ENCODE results near the gene C12orf75.
A peak's percentile ranks its signal among the peaks of the same experiment; 100 is the strongest.
"Not testable (repeated sequence)": the region's sequence is repeated elsewhere in the genome, so short reads cannot be mapped to it uniquely, and the experiment has no call there.

Gene C12orf75

DNA sequence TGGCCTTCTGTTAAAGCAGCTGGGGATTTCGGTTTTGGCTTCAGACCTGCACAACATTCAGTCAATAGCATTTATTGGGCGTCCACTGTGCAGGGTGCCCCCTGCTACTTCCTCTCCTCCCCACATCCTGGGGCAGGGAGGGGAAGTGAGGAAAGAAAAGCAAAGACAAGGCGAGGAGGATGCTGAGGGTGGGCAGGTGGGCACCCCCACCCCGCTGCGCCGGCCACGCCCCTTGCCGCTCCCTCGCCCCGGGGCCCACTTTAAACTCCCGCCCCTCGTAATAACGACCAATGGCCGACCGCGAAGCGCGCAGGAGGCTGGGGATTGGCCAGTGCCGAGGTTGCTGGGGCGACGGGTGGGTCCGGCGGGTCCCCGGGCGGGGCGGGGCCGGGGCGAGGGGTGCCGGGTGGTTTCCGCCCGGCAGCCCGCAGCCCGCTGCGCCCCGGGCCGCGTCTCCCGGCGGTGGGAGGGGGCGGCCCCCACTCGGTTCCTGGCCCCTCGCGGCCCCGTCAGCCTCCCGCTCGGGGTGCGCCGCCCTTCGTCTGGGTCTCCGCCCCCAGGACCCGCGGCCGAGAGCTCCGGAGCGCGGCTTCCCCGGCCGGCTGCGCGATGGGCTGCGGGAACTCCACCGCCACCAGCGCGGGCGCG lies at the start of gene C12orf75:
C12orf75 (plus strand) TSS at position 409 of the 648 bp plus-strand sequence; CDS start at position 610, 201 bp downstream.
- DNase-seq = peak; percentile 76

DNA sequence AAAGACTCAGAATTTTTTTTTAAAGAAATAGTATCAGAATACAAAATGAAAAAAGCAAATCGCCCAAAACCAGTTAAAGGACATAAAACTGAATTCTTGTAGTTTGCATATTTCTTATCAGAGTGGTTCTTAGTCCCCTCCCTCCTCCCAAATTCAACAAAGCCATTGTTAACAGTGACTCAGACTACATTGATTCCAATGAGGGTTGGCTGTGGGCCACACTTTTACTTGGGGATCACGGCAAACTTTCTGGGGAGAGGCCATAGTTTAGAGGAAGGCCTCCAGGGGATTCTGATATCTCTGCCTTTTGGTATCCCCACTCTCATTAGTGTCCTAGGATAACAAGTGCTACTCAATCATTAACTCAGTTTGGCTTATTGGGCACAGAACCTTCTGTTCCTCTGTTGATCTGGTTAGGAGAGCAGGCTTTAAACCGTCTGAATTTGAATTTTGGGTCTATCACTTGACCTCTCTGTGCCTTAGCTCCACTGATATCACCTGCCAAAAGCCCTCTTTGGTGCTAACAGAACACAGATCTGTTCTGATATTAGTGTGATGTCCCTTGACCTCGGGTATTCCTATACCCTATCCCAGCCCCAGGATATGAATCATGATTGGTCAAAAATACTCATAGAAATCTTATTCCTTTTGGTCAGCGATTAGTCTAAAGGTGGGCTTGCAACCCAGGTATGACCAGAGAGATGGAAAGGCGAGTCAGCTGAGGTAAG lies 49.4 kb upstream of the C12orf75 start:
- DNase-seq = no peak

- DNase-seq = no peak
These were observed 48.8 kb upstream of the C12orf75 start for GRCh38 chr12:105281694-105282049.

GRCh38 chr12:105285378-105285777 lies 45.1 kb upstream of the C12orf75 start:
- no peak for DNase-seq

DNA sequence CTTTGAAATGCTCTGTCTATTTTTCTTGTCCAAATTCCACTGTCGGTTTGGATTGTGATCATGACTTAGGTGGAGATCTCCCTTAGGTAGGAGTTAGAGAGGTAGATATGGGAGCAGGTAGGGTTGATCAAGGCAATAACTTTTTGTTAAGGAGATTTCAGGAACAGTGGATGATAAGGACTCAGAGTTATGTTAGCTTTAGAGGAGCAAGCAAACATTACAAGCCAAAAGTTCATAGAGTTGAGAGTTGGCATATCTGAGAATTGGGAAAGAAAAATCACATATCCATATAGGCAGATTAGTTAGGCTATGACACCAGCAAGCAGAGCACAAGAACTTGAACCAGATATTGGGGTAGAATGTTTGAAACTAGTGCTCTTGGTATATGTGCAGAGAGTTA lies 43.1 kb upstream of the C12orf75 start:
- DNase-seq = no peak

- no peak for DNase-seq
These were observed 42.0 kb upstream of the C12orf75 start for GRCh38 chr12:105288311-105288996.

DNA sequence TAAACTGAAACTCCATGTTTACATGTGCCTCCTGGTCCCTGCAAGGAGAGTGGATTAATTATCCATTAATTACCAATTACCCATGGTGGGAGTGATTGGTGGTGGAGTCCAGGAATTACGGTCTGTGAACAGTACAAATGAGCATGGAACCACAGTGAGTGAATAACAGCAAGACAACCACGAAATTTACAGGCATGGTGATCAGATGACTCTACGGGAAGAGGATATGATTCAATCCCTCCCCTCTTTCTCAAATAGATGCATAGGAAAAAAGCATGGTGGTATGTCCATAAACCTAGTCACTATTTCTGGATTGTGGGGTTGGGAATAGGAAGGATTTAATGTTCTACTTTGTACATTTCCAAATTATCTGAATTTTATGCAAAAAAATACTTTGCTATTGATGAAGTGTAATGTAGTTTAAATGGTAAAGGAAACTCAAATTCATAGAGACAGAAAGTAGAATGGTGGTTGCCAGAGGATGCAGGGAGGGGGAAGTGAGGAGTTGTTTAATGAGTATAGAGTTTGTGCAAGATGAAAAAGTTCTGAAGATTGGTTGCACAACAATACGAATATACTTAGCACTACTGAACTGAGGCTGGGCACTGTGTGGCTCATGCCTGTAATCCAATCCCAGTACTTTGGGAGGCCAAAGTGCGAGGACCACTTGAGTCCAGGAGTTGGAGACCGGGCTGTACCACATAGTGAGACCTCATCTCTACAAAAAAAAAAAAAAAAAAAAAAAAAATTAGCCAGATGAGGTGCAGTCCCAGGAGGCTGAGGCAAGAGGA lies 41.2 kb upstream of the C12orf75 start:
- no peak for DNase-seq

GRCh38 chr12:105291531-105291930 lies 39.0 kb upstream of the C12orf75 start:
- no peak for DNase-seq

DNA sequence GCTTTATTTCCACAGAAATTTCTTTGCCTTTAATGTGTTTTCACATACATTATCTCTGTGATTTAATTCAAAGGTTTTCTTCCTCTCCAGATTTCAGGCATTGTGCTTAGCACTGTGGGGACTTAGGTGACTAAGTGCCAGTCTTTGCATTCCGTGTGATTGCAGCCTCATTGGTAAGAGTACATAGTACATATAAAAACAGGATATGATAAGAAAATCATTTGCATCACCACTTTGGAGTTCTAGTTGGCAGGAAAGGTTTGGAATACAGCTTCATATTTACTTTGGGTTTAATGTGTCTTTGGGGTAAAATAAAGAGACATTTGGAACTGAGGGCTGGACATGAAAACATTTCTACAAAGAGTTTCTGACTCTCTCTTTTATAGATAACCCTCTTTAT lies 37.8 kb upstream of the C12orf75 start:
- DNase-seq = no peak

GRCh38 chr12:105293187-105293586 lies 37.3 kb upstream of the C12orf75 start:
- no peak for DNase-seq

GRCh38 chr12:105294161-105294560 lies 36.3 kb upstream of the C12orf75 start:
- DNase-seq = no peak

DNA sequence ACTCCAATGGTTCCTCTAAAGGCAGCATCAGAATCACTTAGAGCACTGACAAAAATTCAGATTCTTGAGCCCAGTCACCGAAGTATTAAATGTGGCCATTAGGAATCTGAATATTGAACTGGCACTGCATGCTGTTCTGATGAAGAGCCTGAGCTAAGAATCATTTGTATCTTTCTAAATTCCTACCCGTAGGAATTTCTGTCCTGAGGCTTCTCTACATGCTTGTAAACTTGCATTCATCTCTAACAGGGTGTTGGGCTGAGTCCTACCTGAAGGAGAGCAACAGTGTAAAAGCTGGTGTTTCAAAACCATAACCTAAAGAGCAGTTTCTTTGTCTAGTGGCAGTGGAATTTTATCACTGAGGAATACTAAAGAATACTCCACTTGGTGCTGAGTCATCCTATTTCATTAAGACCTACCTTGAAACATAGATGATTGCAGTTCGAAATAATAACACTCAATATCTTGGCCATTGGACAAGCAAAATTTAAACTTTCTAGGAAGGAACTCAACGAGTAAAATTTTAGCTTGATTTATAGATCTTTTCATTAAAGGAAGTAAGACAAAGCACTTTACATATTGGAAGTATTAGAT lies 35.5 kb upstream of the C12orf75 start:
- no peak for DNase-seq

GRCh38 chr12:105296116-105297089 lies 34.1 kb upstream of the C12orf75 start:
- DNase-seq = no peak

- DNase-seq = no peak
These were observed 29.6 kb upstream of the C12orf75 start for GRCh38 chr12:105300883-105301282.

- DNase-seq = no peak
These were observed 28.8 kb upstream of the C12orf75 start for GRCh38 chr12:105301696-105302095.

DNA sequence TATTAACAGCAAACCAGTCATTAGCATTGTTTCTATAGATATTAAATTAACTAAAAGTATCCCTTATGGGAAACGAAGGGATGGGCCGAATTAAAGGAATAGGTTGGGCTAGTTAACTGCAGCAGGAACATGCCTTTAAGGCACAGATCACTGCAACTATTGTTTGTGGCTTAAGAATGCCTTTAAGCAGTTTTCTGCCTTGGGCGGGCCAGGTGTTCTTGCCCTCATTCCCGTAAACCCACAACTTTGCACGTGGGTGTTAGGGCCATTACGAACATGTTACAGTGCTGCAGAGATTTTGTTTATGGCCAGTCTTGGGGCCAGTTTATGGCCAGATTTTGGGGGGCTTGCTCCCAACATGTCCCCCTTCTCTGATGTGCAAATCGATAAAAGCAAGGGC lies 27.5 kb upstream of the C12orf75 start:
- not testable (repeated sequence) for DNase-seq

GRCh38 chr12:105304626-105305025 lies 25.9 kb upstream of the C12orf75 start:
- not testable (repeated sequence) for DNase-seq

GRCh38 chr12:105307601-105308314 lies 22.7 kb upstream of the C12orf75 start:
- not testable (repeated sequence) for DNase-seq

- not testable (repeated sequence) for DNase-seq
These were observed 21.7 kb upstream of the C12orf75 start for GRCh38 chr12:105308839-105309238.

- not testable (repeated sequence) for DNase-seq
These were observed 21.1 kb upstream of the C12orf75 start for GRCh38 chr12:105309384-105309783.

Measured in stimulated activated CD4-positive, alpha-beta T cell treated with anti-CD3 and anti-CD28 coated beads, Interleukin-12 subunit alpha, Interleukin-12 subunit beta, amount 100 ng/mL, for 4 hours (primary cell).